Neutrophil (primary cell): ENCODE measurements around the gene CDK8.

Experiments used
- H3K27ac ChIP-seq: fragments of 200-600 bp; sonication (generic); 2 replicates; pipeline ENCODE4 v1.5.1; 2016; ENCODE audit warnings: mild to moderate bottlenecking, moderate library complexity
- H3K27me3 ChIP-seq: fragments of 200-600 bp; sonication (generic); 2 replicates; pipeline ENCODE4 v1.6.0; 2016; ENCODE audit warnings: mild to moderate bottlenecking
- H3K36me3 ChIP-seq: fragments of 200-600 bp; sonication (generic); 2 replicates; pipeline ENCODE4 v1.5.1; 2017
- H3K4me1 ChIP-seq, 2 experiments: fragments of 200-600 bp in 1 of 2; sonication (generic) in 1 of 2; 1 replicate in 1 of 2; 2 replicates in 1 of 2; pipeline versions ENCODE4 v1.5.1 to v1.6.1; 2013 to 2016; ENCODE audit warnings: low read depth in 1 of 2, low read length in 1 of 2, mild to moderate bottlenecking in 1 of 2, moderate library complexity in 1 of 2; ENCODE audit not compliant: control insufficient read depth in 1 of 2, insufficient read depth in 1 of 2
- H3K4me3 ChIP-seq, 2 experiments: fragments of 200-600 bp in 1 of 2; sonication (generic) in 1 of 2; 1 replicate in 1 of 2; 2 replicates in 1 of 2; pipeline ENCODE4 v1.5.1; 2013 to 2016; ENCODE audit warnings: low read depth in 1 of 2, low read length in 1 of 2, mild to moderate bottlenecking in 1 of 2, moderate library complexity in 1 of 2
- H3K9me3 ChIP-seq: fragments of 200-600 bp; sonication (generic); 2 replicates; pipeline ENCODE4 v1.5.1; 2016
- CTCF ChIP-seq: fragments of 200-600 bp; sonication (generic); IDR thresholded peaks from 2 replicates; pipeline ENCODE4 v1.5.1; 2016; ENCODE audit warnings: antibody characterized with exemption

The CDK8 gene

GRCh38 chr13:26382835-26383234 is 128.9 kb downstream of the CDK8 start:
- H3K4me1 ChIP-seq = no peaks in the 10 kb centered on the region
- no peaks in the 10 kb centered on the region for H3K9me3 ChIP-seq
- H3K4me3 ChIP-seq = no peak overlapping the region
- H3K27me3 ChIP-seq = no peaks in the 10 kb centered on the region
- no peak overlapping the region for H3K27ac ChIP-seq
- peaks cover 6% of the 10 kb centered on the region for H3K36me3 ChIP-seq
- no peak for TF ChIP-seq CTCF

- H3K27me3 ChIP-seq = no peaks in the 10 kb centered on the region
- H3K9me3 ChIP-seq = no peaks in the 10 kb centered on the region
- H3K36me3 ChIP-seq = peaks cover 12% of the 10 kb centered on the region
- TF ChIP-seq CTCF = no peak
- no peaks in the 10 kb centered on the region for H3K4me1 ChIP-seq
- H3K27ac ChIP-seq = no peak overlapping the region
- H3K4me3 ChIP-seq = no peak overlapping the region
Measured at GRCh38 chr13:26384587-26384986, 130.7 kb downstream of the CDK8 start.

- Histone ChIP-seq H3K9me3 (no peaks in the 10 kb centered on the region), H3K27me3 (no peaks in the 10 kb centered on the region), H3K4me1 (no peaks in the 10 kb centered on the region), H3K36me3 (peaks cover 13% of the 10 kb centered on the region), H3K4me3 (no peak overlapping the region), H3K27ac (no peak overlapping the region)
- TF ChIP-seq CTCF = no peak
Measured at GRCh38 chr13:26386026-26386425, 132.1 kb downstream of the CDK8 start.

GRCh38 chr13:26390203-26390602 is 136.3 kb downstream of the CDK8 start:
- no peak for TF ChIP-seq CTCF
- no peak overlapping the region for H3K27ac ChIP-seq

GRCh38 chr13:26400545-26400944 is 146.6 kb downstream of the CDK8 start:
- H3K9me3 ChIP-seq = no peaks in the 10 kb centered on the region
- H3K27me3 ChIP-seq = no peaks in the 10 kb centered on the region
- peaks cover 39% of the 10 kb centered on the region for H3K36me3 ChIP-seq
- TF ChIP-seq CTCF = no peak
- H3K27ac ChIP-seq = no peak overlapping the region
- H3K4me3 ChIP-seq = no peak overlapping the region
- no peaks in the 10 kb centered on the region for H3K4me1 ChIP-seq

More at GRCh38 chr13:26390203-26390602, 136.3 kb downstream of the CDK8 start:
- H3K4me1 ChIP-seq = no peaks in the 10 kb centered on the region
- no peak overlapping the region for H3K4me3 ChIP-seq
- peaks cover 13% of the 10 kb centered on the region for H3K36me3 ChIP-seq
- H3K27me3 ChIP-seq = no peaks in the 10 kb centered on the region
- no peaks in the 10 kb centered on the region for H3K9me3 ChIP-seq

GRCh38 chr13:26401069-26401468 is 147.1 kb downstream of the CDK8 start:
- H3K4me3 ChIP-seq = no peak overlapping the region
- no peaks in the 10 kb centered on the region for H3K27me3 ChIP-seq
- peaks cover 39% of the 10 kb centered on the region for H3K36me3 ChIP-seq
- H3K9me3 ChIP-seq = no peaks in the 10 kb centered on the region
- H3K4me1 ChIP-seq = no peaks in the 10 kb centered on the region
- H3K27ac ChIP-seq = no peak overlapping the region
- TF ChIP-seq CTCF = no peak
